Activated B cell treated with CpG ODN at 0.5 μM for 24 hours (primary cell): Measurements from ENCODE around the gene PPP1R27. TPM values are rescaled to one million over a fixed set of nuclear protein-coding genes. Genes with fewer than 3 reads are reported as not detected.

ENCODE experiments used
- ATAC-seq: fragments of 200-7000 bp; cut with Tn5 transposase; one replicate; pipeline ENCODE4 v1.10.0; 2021; ENCODE audit warnings: low read depth, mild to moderate bottlenecking, moderate library complexity
- CTCF ChIA-PET: fragments of 350-600 bp; sonication (Branson Sonifier 250); formaldehyde crosslinking; loops from one replicate; lab custom pipeline; 2021; ENCODE audit warnings: antibody characterized with exemption; lab: Charles Lee
- POLR2A ChIA-PET: fragments of 350-600 bp; sonication (Branson Sonifier 250); formaldehyde crosslinking; loops from one replicate; lab custom pipeline; 2021; ENCODE audit warnings: antibody characterized with exemption; lab: Charles Lee
- DNase-seq: peaks from one replicate; pipeline ENCODE4 v3.0.0; 2022
- H3K27ac Mint-ChIP-seq: one replicate; pipeline ENCODE4 v1.8.0; 2020; ENCODE audit warnings: mixed read lengths
- H3K27me3 Mint-ChIP-seq: one replicate; pipeline ENCODE4 v1.8.0; 2021; ENCODE audit warnings: mixed read lengths
- H3K36me3 Mint-ChIP-seq: one replicate; pipeline ENCODE4 v1.8.0; 2021; ENCODE audit warnings: low read depth, mixed read lengths
- H3K4me1 Mint-ChIP-seq: one replicate; pipeline ENCODE4 v1.8.0; 2021; ENCODE audit warnings: mixed read lengths
- H3K4me3 Mint-ChIP-seq: one replicate; pipeline ENCODE4 v1.8.0; 2020; ENCODE audit warnings: mild to moderate bottlenecking, mixed read lengths
- H3K9me3 Mint-ChIP-seq: one replicate; pipeline ENCODE4 v1.8.0; 2020; ENCODE audit warnings: mixed read lengths
- CTCF ChIP-seq: fragments of 200-600 bp; IDR thresholded peaks from one replicate; pipeline ENCODE4 v1.8.0; 2022; ENCODE audit warnings: antibody characterized with exemption, mild to moderate bottlenecking
- intact Hi-C: fragments of 100-400 bp; cut with micrococcal nuclease; formaldehyde crosslinking; loops from one replicate; pipeline ENCODE4 v1.15.1; 2024
- total RNA-seq: library from RNA; stranded (reverse); gene quantifications from 2 replicates; pipeline ENCODE4 v1.2.3, GENCODE V29; 2022

Gene PPP1R27
- total RNA-seq, 1 donor from 2014 or later = not detected

- H3K9me3 Mint-ChIP-seq = no peaks in the 10 kb centered on the region
- H3K4me3 Mint-ChIP-seq = no peak within 1 kb of the TSS
- H3K4me1 Mint-ChIP-seq = peaks cover 4% of the 10 kb centered on the region
- H3K27ac Mint-ChIP-seq = no peak within 1 kb of the TSS
- ATAC-seq (no peak), DNase-seq (no peak)
- H3K27me3 Mint-ChIP-seq = peaks cover 35% of the 10 kb centered on the region
- TF ChIP-seq CTCF = no peak
- ChIA-PET CTCF (no interaction called here), POLR2A (no interaction called here)
- H3K36me3 Mint-ChIP-seq = no peaks in the 10 kb centered on the region
- intact Hi-C loops = no loop called here
Measured at GRCh38 chr17:81803728-81804558, 30.9 kb downstream of the PPP1R27 start, which contains the start of gene GCGR. Gene GCGR (plus strand): TSS chr17:81804150. CDS start chr17:81809019, 4,869 bp downstream.

- CTCF ChIA-PET = no interaction called here
Measured at GRCh38 chr17:81802856-81803643, 31.8 kb downstream of the PPP1R27 start.

GRCh38 chr17:81802048-81802758 is 32.6 kb downstream of the PPP1R27 start:
- peaks cover 30% of the 10 kb centered on the region for H3K27me3 Mint-ChIP-seq

More at GRCh38 chr17:81802856-81803643, 31.8 kb downstream of the PPP1R27 start:
- H3K27me3 Mint-ChIP-seq = peaks cover 33% of the 10 kb centered on the region
- intact Hi-C loops = no loop called here
- TF ChIP-seq CTCF = no peak
- no peak overlapping the region for H3K4me3 Mint-ChIP-seq
- H3K27ac Mint-ChIP-seq = no peak overlapping the region
- H3K36me3 Mint-ChIP-seq = no peaks in the 10 kb centered on the region
- ATAC-seq (no peak), DNase-seq (no peak)
- H3K4me1 Mint-ChIP-seq = peaks cover 4% of the 10 kb centered on the region
- POLR2A ChIA-PET = no interaction called here
- no peaks in the 10 kb centered on the region for H3K9me3 Mint-ChIP-seq

GRCh38 chr17:81801327-81801726 is 33.5 kb downstream of the PPP1R27 start:
- intact Hi-C loops = no loop called here
- no peaks in the 10 kb centered on the region for H3K36me3 Mint-ChIP-seq
- TF ChIP-seq CTCF = no peak
- ChIA-PET POLR2A (no interaction called here), CTCF (no interaction called here)
- DNase-seq (no peak), ATAC-seq (no peak)
- no peak overlapping the region for H3K27ac Mint-ChIP-seq
- no peak overlapping the region for H3K4me3 Mint-ChIP-seq
- H3K27me3 Mint-ChIP-seq = peaks cover 30% of the 10 kb centered on the region
- H3K9me3 Mint-ChIP-seq = no peaks in the 10 kb centered on the region
- H3K4me1 Mint-ChIP-seq = peaks cover 4% of the 10 kb centered on the region

More at GRCh38 chr17:81802048-81802758, 32.6 kb downstream of the PPP1R27 start:
- POLR2A ChIA-PET = no interaction called here
- ATAC-seq = no peak
- H3K27ac Mint-ChIP-seq = no peak overlapping the region
- H3K9me3 Mint-ChIP-seq = no peaks in the 10 kb centered on the region
- no peaks in the 10 kb centered on the region for H3K36me3 Mint-ChIP-seq
- no peak for DNase-seq
- intact Hi-C loops = no loop called here
- no peak for TF ChIP-seq CTCF
- CTCF ChIA-PET = no interaction called here
- no peak overlapping the region for H3K4me3 Mint-ChIP-seq
- H3K4me1 Mint-ChIP-seq = peaks cover 4% of the 10 kb centered on the region
